GM19452 (cell line): ENCODE data around the gene ADIPOQ.
"Not testable (repeated sequence)": the region's sequence is repeated elsewhere in the genome, so short reads cannot be mapped to it uniquely, and the experiment has no call there.

Source experiments
- ATAC-seq: cut with Tn5 transposase; IDR thresholded peaks from one replicate; pipeline ENCODE4 v1.9.1; 2021; ENCODE audit not compliant: unreplicated experiment

ADIPOQ gene

GRCh38 chr3:186870421-186871201 lies 28.1 kb downstream of the ADIPOQ start:
- ATAC-seq, result no peak

- ATAC-seq, result no peak
Observed at GRCh38 chr3:186871403-186871924, 29.0 kb downstream of the ADIPOQ start.

GRCh38 chr3:186873796-186874195 lies 31.3 kb downstream of the ADIPOQ start:
- ATAC-seq, result not testable (repeated sequence)

GRCh38 chr3:186874216-186874615 lies 31.7 kb downstream of the ADIPOQ start:
- ATAC-seq, result not testable (repeated sequence)

GRCh38 chr3:186874841-186875240 lies 32.3 kb downstream of the ADIPOQ start:
- ATAC-seq, result not testable (repeated sequence)

- ATAC-seq, result no peak
Observed at GRCh38 chr3:186875708-186876107, 33.2 kb downstream of the ADIPOQ start.

- ATAC-seq, result no peak
Observed at GRCh38 chr3:186879781-186880180, 37.3 kb downstream of the ADIPOQ start.

- no peak for ATAC-seq
Observed at GRCh38 chr3:186880406-186880805, 37.9 kb downstream of the ADIPOQ start.

GRCh38 chr3:186882150-186882524 lies 39.6 kb downstream of the ADIPOQ start:
- ATAC-seq, result no peak

- ATAC-seq, result no peak
Observed at GRCh38 chr3:186882881-186883685, 40.6 kb downstream of the ADIPOQ start.

- ATAC-seq, result no peak
Observed at GRCh38 chr3:186883686-186884058, 41.2 kb downstream of the ADIPOQ start.

GRCh38 chr3:186884868-186885267 lies 42.4 kb downstream of the ADIPOQ start:
- not testable (repeated sequence) for ATAC-seq

- ATAC-seq, result no peak
Observed at GRCh38 chr3:186886202-186886981, 43.9 kb downstream of the ADIPOQ start.

GRCh38 chr3:186887507-186887938 lies 45.0 kb downstream of the ADIPOQ start:
- ATAC-seq, result not testable (repeated sequence)

GRCh38 chr3:186888569-186888968 lies 46.1 kb downstream of the ADIPOQ start:
- no peak for ATAC-seq

- ATAC-seq, result not testable (repeated sequence)
Observed at GRCh38 chr3:186889698-186890097, 47.2 kb downstream of the ADIPOQ start.

GRCh38 chr3:186890911-186891310 lies 48.4 kb downstream of the ADIPOQ start:
- ATAC-seq, result no peak

GRCh38 chr3:186893071-186893470 lies 50.6 kb downstream of the ADIPOQ start:
- not testable (repeated sequence) for ATAC-seq

- no peak for ATAC-seq
Observed at GRCh38 chr3:186895406-186895805, 52.9 kb downstream of the ADIPOQ start.

- no peak for ATAC-seq
Observed at GRCh38 chr3:186896006-186896405, 53.5 kb downstream of the ADIPOQ start.

- ATAC-seq, result no peak
Observed at GRCh38 chr3:186896875-186897274, 54.4 kb downstream of the ADIPOQ start.
